Epithelial cell of proximal tubule (primary cell): Measurements from ENCODE around the gene OR5I1. TPM values are rescaled to one million over a fixed set of nuclear protein-coding genes. Genes with fewer than 3 reads are reported as not detected.

Source experiments
- DNase-seq: peaks from one replicate; pipeline ENCODE4 v3.0.0-alpha.2; 2011; ENCODE audit warnings: low read depth
- H3K4me3 ChIP-seq: 2 replicates; pipeline ENCODE4 v1.5.1; 2011; ENCODE audit warnings: low read depth, mild to moderate bottlenecking, low read length
- CTCF ChIP-seq: conservative IDR thresholded peaks from 2 replicates; pipeline ENCODE4 v1.5.1; 2012; ENCODE audit warnings: low read depth, mild to moderate bottlenecking, low read length
- total RNA-seq: library from RNA; depleted of rRNA; stranded (reverse); fragments of >200 nt; gene quantifications from 2 replicates; pipeline ENCODE4 v1.2.3, GENCODE V29; 2015

Gene OR5I1
- not detected in 2 replicates for total RNA-seq

GRCh38 chr11:55936300-55936699 is at the start of gene OR5I1:
Gene OR5I1, minus strand, starts transcription at chr11:55936400. Its CDS starts 0 bp downstream, at chr11:55936400.
- no peak for TF ChIP-seq CTCF
- no peak for DNase-seq
- no peak within 1 kb of the TSS for H3K4me3 ChIP-seq

GRCh38 chr11:55970935-55971334 is 34.7 kb upstream of the OR5I1 start:
- H3K4me3 ChIP-seq: no peak overlapping the region
- TF ChIP-seq CTCF: no peak
- no peak for DNase-seq

GRCh38 chr11:55969845-55970244 is 33.6 kb upstream of the OR5I1 start, which contains the start of gene OR10AG1:
Gene OR10AG1, minus strand, starts transcription at chr11:55969945. Its CDS starts 38 bp downstream, at chr11:55969907.
- no peak for DNase-seq
- H3K4me3 ChIP-seq: no peak within 1 kb of the TSS
- no peak for TF ChIP-seq CTCF

- H3K4me3 ChIP-seq: no peak overlapping the region
- DNase-seq: no peak
- no peak for TF ChIP-seq CTCF
Measured at GRCh38 chr11:55967914-55968313, 31.7 kb upstream of the OR5I1 start.

- H3K4me3 ChIP-seq: no peak overlapping the region
- no peak for TF ChIP-seq CTCF
- DNase-seq: no peak
Measured at GRCh38 chr11:55966391-55966790, 30.2 kb upstream of the OR5I1 start.

- DNase-seq: no peak
- H3K4me3 ChIP-seq: no peak overlapping the region
- no peak for TF ChIP-seq CTCF
Measured at GRCh38 chr11:55956521-55956920, 20.3 kb upstream of the OR5I1 start.

- H3K4me3 ChIP-seq: no peak overlapping the region
- DNase-seq: no peak
- no peak for TF ChIP-seq CTCF
Measured at GRCh38 chr11:55949330-55949729, 13.1 kb upstream of the OR5I1 start.
